A549 (cell line): ENCODE results near the gene MTPN.

Experiments
- CEBPB ChIP-seq, 2 experiments: fragments of >200 bp in 1 of 2; sonication (Bioruptor Twin) in 1 of 2; formaldehyde crosslinking in 1 of 2; IDR thresholded peaks; 2 replicates each; pipeline ENCODE4 v1.6.1; 2012 to 2016
- EHMT2 ChIP-seq: fragments of 200-600 bp; sonication (generic); IDR thresholded peaks from 2 replicates; pipeline ENCODE4 v1.6.1; 2016; ENCODE audit warnings: antibody characterized with exemption, low read depth, mild to moderate bottlenecking, moderate library complexity
- KDM1A ChIP-seq: fragments of 200-600 bp; sonication (generic); IDR thresholded peaks from 2 replicates; pipeline ENCODE4 v1.6.1; 2016; ENCODE audit warnings: low read depth, mild to moderate bottlenecking
- POLR2A ChIP-seq: IDR thresholded peaks from 2 replicates; pipeline ENCODE4 v1.6.1; 2012; ENCODE audit warnings: mild to moderate bottlenecking, low read length
- REST ChIP-seq: fragments of 200-600 bp; sonication (generic); IDR thresholded peaks from 2 replicates; pipeline ENCODE4 v1.6.1; 2016; ENCODE audit warnings: antibody characterized with exemption, mild to moderate bottlenecking, moderate library complexity
- ZFP36 ChIP-seq: fragments of 450-650 bp; IDR thresholded peaks from 2 replicates; pipeline ENCODE4 v1.6.1; 2014; ENCODE audit warnings: borderline replicate concordance; ENCODE audit not compliant: partially characterized antibody
- TF ChIP-seq, protein P1 (sequence below): fragments of >200 bp; sonication (Bioruptor Twin); formaldehyde crosslinking; IDR thresholded peaks from 3 replicates; pipeline ENCODE4 v1.5.1; 2016

GRCh38 chr7:135879233-135879632 lies 97.9 kb downstream of the MTPN start:
- TF ChIP-seq, protein P1, sequence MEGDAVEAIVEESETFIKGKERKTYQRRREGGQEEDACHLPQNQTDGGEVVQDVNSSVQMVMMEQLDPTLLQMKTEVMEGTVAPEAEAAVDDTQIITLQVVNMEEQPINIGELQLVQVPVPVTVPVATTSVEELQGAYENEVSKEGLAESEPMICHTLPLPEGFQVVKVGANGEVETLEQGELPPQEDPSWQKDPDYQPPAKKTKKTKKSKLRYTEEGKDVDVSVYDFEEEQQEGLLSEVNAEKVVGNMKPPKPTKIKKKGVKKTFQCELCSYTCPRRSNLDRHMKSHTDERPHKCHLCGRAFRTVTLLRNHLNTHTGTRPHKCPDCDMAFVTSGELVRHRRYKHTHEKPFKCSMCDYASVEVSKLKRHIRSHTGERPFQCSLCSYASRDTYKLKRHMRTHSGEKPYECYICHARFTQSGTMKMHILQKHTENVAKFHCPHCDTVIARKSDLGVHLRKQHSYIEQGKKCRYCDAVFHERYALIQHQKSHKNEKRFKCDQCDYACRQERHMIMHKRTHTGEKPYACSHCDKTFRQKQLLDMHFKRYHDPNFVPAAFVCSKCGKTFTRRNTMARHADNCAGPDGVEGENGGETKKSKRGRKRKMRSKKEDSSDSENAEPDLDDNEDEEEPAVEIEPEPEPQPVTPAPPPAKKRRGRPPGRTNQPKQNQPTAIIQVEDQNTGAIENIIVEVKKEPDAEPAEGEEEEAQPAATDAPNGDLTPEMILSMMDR: no peak
- TF ChIP-seq REST: no peak
- TF ChIP-seq CEBPB (IDR thresholded peaks at IDR 0.05): no peak
- no peak for TF ChIP-seq EHMT2
- no peak for TF ChIP-seq KDM1A
- TF ChIP-seq ZFP36: no peak
- TF ChIP-seq POLR2A: no peak
